Measurements from ENCODE around the gene GRAMD4.

The GRAMD4 gene

GRCh38 chr22:46596819-46597218 is 23.4 kb upstream of the GRAMD4 start:
- DNase-seq (ENCODE audit: low spot score) = no peak

DNA sequence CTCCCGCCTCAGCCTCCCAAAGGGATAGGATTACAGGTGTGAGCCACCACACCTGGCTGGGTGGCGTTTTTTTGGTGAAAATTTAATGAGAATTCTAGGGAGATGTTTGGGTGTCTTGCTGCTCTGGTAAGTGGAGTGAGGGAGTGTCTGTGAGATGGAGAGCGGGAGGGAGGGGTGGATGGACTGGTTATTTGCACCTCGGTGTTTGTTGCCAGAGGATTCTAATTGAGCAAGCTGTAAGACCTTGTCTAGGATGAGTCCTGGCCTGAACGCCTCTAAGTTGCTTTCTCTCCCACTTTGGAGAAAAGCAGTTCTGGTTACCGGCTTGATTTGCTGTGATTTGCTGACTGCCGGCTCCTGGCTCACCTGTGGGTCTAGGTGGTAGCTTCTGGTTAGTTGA is 22.0 kb upstream of the GRAMD4 start:
- no peak for DNase-seq (ENCODE audit: low spot score)

DNA sequence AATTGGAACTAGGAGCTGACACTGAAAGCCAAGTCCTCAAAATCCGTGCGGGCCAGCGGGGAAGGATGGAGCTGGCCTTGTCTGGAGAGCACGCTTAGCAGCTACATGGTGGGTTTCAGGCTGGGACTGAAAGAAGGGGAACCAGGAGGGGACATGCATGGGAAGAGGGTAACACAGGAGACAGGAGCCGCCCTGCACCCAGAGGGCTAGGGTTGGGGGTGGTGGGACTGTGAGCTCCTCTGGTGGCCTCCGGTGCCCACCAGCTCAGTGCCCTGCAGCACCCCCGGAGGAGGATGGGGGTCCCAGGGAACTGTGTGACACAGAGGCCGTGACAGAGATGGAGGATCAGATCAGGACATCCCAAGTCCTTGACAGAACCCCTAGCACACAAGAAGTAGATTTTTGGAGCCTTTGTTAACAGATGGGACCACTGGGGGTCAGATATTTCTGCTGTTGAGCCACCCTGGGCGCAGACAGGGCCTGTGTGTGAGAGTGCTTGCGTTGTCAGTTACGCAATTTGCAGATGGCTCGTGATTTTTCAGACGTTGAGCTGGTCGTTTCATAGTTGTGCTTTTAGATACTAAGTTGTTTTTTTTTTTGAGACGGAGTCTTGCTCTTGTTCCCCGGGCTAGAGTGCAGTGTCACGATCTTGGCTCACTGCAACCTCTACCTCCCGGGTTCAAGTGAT is 21.3 kb upstream of the GRAMD4 start:
- no peak for DNase-seq (ENCODE audit: low spot score)

- DNase-seq (ENCODE audit: low spot score) = no peak
These were observed 19.9 kb upstream of the GRAMD4 start for GRCh38 chr22:46600273-46600796.

- no peak for DNase-seq (ENCODE audit: low spot score)
These were observed 18.2 kb upstream of the GRAMD4 start for GRCh38 chr22:46602025-46602424.

DNA sequence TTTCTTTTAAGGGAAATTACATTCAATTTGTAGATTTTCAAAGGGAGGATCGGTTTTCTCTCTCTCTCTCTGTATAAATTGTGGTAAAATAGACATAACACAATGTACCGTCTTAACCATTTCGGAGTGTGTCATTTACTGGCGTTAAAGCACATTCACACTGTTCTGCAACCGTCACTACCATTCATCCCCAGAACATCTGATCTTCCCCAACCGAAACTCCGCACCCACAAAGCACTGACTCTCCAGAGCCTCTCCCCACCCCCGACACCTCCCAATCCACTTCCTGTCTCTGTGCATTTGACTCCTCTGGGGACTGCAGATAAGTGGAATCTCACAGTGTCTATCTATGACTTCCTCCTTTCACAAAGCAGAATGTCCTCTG is 15.9 kb upstream of the GRAMD4 start:
- no peak for DNase-seq (ENCODE audit: low spot score)

GRCh38 chr22:46605117-46605516 is 15.1 kb upstream of the GRAMD4 start:
- DNase-seq (ENCODE audit: low spot score) = no peak

DNA sequence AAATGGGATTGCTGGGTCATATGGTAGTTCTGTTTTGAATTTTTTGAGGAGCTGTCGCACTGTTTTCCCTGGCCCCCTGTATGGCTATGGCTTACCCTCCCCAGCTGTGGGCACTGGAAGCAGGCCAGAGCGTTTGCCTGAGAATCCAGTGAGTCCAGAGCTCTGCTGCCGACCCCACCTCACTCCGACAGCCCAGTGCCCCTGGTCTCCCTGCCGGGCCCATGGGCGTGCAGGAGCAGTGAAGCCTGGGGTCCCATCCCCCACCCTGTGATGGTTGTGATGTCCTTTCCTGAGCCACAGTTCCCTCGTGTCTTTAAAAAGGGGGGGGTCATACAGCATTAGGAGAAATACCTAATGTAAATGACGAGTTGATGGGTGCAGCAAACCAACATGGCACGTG is 13.3 kb upstream of the GRAMD4 start:
- DNase-seq (ENCODE audit: low spot score) = no peak

- no peak for DNase-seq (ENCODE audit: low spot score)
These were observed 12.6 kb upstream of the GRAMD4 start for GRCh38 chr22:46607483-46608114.

DNA sequence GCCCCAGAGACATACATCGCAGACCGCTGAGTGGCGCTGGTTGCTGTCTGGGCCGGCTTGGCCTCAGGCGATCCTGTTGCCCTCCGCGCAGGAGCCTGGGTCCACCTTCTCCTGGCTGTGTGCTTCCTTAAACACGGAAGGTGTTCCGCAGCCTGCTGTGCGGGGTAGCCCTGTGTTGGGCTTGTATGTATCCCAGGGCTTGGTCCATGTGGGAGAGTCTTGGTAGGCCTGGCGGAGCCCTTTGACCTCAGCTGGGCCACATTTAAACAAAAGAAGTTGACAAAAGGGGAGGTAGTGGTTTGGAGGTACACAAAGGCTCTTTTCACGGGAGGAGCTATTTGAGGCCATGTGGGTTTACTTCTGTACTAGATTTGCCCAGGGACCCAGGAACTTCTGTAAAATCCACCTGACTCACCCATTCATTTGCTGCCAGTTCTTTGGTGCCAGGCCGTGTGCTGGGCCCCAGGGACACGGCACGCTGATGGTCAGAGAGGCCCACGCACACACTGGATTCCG is 11.0 kb upstream of the GRAMD4 start:
- DNase-seq (ENCODE audit: low spot score) = no peak

- no peak for DNase-seq (ENCODE audit: low spot score)
These were observed 10.4 kb upstream of the GRAMD4 start for GRCh38 chr22:46609724-46610201.

GRCh38 chr22:46610356-46610755 is 9.8 kb upstream of the GRAMD4 start:
- no peak for DNase-seq (ENCODE audit: low spot score)

GRCh38 chr22:46611189-46611588 is 9.0 kb upstream of the GRAMD4 start:
- DNase-seq (ENCODE audit: low spot score) = no peak

GRCh38 chr22:46612341-46612903 is 7.8 kb upstream of the GRAMD4 start:
- no peak for DNase-seq (ENCODE audit: low spot score)

GRCh38 chr22:46612904-46613605 is 7.1 kb upstream of the GRAMD4 start:
- DNase-seq (ENCODE audit: low spot score) = no peak

DNA sequence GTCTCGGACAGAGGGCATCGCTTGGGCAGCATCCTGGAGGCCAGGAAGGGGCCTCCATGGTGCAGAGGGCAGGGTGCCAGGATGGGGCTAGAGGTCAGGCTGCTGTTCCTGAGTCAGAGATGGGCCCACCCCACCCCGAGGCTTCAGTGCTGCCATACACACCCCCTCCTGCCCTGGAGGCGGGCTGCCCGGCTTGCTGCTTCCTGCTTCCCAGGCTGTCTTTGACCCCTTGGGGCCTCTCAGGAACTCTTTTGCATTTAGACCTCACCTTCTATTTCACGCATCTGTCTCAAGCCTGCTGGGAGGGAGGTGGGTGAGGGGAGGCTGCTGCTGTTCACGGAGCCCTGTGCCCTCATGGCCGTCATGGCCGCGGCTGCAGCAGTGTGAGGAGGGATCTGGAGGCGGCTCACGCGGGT is 6.6 kb upstream of the GRAMD4 start:
- peak; percentile 39 for DNase-seq (ENCODE audit: low spot score)

DNA sequence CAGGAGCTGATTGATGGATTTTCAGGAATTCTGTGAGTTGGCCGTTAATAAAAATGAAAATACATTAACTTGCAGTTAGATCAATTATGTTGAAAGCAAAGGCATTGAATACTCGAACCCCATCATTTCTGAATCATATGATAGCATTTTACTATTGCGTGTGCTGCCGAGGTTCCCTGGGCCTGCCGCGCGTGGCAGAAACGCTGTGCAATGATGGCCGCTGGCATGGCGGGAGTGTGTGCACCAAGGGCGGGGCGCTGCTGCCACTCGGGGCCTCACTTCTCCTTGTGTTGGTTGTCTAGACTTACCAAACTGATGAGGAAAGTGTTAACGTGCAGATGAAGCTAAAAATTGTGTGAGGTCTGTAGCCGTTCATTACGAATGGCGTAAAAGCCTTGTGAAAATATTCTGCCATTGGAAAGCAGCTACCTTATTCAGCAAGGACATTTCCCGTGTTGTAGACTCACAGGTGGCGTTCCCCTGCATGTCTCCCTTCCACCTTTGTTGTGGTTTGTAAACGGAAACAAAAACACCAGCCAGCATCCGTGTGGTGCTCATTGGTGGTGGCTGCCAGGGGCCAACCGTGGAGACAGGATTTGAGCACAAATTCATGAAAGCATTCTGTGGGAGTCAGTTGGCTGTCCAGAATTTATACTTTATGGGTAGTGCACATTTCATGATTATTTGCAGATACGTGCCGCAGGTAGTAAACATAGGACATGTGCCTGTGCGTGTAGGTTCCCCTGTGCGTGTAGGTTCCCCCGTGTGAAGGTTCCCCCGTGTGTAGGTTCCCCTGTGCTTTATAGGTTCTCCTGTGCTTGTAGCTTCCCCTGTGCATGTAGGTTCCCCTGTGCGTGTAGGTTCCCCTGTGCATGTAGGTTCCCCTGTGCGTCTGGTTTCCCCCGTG is 5.9 kb upstream of the GRAMD4 start:
- DNase-seq (ENCODE audit: low spot score) = no peak

- no peak for DNase-seq (ENCODE audit: low spot score)
These were observed 2.8 kb upstream of the GRAMD4 start for GRCh38 chr22:46617207-46617985.

DNA sequence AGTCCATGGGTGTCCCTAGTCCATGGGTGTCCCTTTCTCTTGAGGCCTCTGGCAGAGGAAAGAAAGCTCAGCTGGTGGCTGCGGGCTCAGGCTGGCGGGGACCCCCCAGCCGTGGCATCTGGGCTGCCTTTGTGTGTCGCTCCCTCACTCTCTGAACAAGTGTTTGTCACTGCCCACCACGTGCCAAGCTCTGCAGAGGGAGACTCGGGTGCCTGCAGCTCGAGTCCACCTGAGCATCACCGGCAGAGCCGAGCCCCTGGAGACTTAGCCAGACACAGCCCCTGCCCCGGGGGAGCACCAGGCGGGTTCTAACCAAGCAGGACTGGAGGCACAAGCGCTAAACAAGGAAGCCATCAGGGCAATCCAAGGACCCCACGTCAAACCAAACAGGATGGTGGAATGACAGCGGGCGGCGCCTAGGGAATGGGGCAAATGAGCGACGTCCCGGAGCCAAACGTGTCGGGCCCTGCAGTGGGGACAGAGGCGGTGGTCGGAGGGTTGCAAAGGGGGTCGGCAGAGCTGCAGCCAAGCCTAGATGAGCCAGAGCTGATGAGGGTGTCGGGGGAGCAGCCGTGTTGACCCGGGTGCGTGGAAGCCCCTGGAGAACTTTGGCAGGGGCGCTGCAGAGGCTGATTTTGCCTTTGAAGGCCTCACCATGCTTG is 2.1 kb upstream of the GRAMD4 start:
- DNase-seq (ENCODE audit: low spot score) = no peak

DNA sequence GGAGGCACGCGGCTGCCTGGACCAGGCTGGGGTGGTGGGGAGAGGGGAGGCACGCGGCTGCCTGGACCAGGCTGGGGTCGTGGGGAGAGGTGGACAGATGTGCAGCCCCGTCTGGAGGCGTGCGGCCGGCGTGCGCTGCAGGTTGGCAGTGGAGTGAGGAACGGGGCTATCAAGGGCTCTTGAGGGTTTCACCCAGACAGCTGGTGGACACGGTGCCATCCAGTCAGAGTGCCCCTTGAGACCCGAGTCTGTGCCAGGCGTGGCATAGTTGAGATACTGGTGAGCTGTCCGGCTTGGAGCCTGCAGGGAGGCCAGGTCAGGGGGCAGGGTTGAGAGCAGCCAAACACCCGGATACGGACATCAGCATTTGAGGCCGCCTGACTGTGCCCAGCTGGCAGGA is 1.5 kb upstream of the GRAMD4 start:
- no peak for DNase-seq (ENCODE audit: low spot score)

Data from kidney capillary endothelial cell (primary cell).